ENCODE data around the gene PTP4A2. TPM values are rescaled to one million over a fixed set of nuclear protein-coding genes. Genes with fewer than 3 reads are reported as not detected.
A peak's percentile ranks its signal among the peaks of the same experiment; 100 is the strongest.

PTP4A2 gene
- total and polyA plus RNA-seq, 10 of the 15 experiments (the other 5 are each of a cell fraction or from before 2014, with no cell fraction given), result 180 to 909 (median 375) TPM

GRCh38 chr1:31955917-31956736, 18.0 kb upstream of the PTP4A2 start (continued):
- TF ChIP-seq E2F4 (IDR thresholded peaks at IDR 0.05; ENCODE audit: low read depth, low read length), result no peak
- TF ChIP-seq ELK1 (IDR thresholded peaks at IDR 0.05; ENCODE audit: low read depth, low read length), result no peak
- peak; percentile 83; the same call in 1 of the 2 replicates for TF ChIP-seq ATF2 (IDR thresholded peaks at IDR 0.05; ENCODE audit: low read length)
- no peak for TF ChIP-seq BMI1 (IDR thresholded peaks at IDR 0.05; ENCODE audit: borderline replicate concordance)
- TF ChIP-seq EP300 (IDR thresholded peaks at IDR 0.05; ENCODE audit: borderline replicate concordance in 1 of 2, control insufficient read depth in 1 of 2, low read depth in 2 of 2, low read length in 2 of 2), result peak; percentile 84 to 88
- TF ChIP-seq PAX8 (IDR thresholded peaks at IDR 0.05), result no peak
- no peak for TF ChIP-seq ZBTB40 (IDR thresholded peaks at IDR 0.05; ENCODE audit: borderline replicate concordance)
- peak; percentile 92 for TF ChIP-seq NFIC (IDR thresholded peaks at IDR 0.05; ENCODE audit: low read depth, low read length)
- no peak for TF ChIP-seq RB1 (IDR thresholded peaks at IDR 0.05; ENCODE audit: borderline replicate concordance)
- TF ChIP-seq, protein P1, sequence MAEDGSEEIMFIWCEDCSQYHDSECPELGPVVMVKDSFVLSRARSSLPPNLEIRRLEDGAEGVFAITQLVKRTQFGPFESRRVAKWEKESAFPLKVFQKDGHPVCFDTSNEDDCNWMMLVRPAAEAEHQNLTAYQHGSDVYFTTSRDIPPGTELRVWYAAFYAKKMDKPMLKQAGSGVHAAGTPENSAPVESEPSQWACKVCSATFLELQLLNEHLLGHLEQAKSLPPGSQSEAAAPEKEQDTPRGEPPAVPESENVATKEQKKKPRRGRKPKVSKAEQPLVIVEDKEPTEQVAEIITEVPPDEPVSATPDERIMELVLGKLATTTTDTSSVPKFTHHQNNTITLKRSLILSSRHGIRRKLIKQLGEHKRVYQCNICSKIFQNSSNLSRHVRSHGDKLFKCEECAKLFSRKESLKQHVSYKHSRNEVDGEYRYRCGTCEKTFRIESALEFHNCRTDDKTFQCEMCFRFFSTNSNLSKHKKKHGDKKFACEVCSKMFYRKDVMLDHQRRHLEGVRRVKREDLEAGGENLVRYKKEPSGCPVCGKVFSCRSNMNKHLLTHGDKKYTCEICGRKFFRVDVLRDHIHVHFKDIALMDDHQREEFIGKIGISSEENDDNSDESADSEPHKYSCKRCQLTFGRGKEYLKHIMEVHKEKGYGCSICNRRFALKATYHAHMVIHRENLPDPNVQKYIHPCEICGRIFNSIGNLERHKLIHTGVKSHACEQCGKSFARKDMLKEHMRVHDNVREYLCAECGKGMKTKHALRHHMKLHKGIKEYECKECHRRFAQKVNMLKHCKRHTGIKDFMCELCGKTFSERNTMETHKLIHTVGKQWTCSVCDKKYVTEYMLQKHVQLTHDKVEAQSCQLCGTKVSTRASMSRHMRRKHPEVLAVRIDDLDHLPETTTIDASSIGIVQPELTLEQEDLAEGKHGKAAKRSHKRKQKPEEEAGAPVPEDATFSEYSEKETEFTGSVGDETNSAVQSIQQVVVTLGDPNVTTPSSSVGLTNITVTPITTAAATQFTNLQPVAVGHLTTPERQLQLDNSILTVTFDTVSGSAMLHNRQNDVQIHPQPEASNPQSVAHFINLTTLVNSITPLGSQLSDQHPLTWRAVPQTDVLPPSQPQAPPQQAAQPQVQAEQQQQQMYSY (CRISPR knock-in tag; IDR thresholded peaks at IDR 0.05), result no peak
- TF ChIP-seq CREM (IDR thresholded peaks at IDR 0.05; ENCODE audit: low read depth), result peak; percentile 86
- no peak for TF ChIP-seq SUPT20H (IDR thresholded peaks at IDR 0.05; ENCODE audit: borderline replicate concordance, control insufficient read depth, low read depth, low read length)
- TF ChIP-seq TCF7 (IDR thresholded peaks at IDR 0.05; ENCODE audit: borderline replicate concordance), result no peak

Data from GM12878 (cell line).